ENCODE measurements around the gene CPD.
A peak's percentile ranks its signal among the peaks of the same experiment; 100 is the strongest.

The CPD gene

DNA sequence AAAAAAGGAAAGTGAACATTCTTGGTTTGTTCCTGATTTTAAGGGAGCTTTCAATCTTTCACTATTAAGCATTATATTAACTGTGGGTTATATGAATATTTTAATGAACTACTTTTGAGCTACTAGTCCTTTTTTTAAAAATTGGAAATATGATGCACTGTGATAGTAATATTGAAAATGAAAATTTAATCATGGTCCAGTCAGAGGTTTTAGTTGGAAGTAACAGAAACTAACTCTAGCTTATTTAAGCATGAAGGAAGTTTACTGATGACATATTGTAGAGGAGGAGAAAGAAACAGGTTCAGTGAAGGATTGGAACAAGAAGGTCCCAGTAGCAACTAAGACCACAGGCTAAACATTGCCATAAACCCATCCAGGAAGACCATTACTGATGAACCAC is 24.0 kb upstream of the CPD start:
- DNase-seq, result no peak

DNA sequence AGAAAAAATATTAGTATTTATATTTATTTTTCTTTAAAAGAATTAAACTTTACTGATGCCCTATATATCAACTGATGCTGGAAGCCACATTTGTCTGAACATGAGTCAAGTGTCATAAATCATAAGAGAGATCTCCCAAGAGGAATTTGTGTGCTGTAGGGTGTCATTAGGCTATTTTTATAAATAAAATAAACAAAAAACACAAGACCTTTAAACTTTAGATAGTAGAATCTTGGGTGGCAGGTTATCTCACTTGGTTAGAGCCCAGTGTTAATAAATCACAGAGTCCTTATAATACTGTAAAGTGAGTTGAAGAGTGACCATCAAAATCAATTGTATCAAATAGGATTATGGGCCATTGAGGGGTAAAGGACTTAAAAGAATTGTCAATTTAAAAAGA is 21.3 kb upstream of the CPD start:
- DNase-seq, result no peak

DNA sequence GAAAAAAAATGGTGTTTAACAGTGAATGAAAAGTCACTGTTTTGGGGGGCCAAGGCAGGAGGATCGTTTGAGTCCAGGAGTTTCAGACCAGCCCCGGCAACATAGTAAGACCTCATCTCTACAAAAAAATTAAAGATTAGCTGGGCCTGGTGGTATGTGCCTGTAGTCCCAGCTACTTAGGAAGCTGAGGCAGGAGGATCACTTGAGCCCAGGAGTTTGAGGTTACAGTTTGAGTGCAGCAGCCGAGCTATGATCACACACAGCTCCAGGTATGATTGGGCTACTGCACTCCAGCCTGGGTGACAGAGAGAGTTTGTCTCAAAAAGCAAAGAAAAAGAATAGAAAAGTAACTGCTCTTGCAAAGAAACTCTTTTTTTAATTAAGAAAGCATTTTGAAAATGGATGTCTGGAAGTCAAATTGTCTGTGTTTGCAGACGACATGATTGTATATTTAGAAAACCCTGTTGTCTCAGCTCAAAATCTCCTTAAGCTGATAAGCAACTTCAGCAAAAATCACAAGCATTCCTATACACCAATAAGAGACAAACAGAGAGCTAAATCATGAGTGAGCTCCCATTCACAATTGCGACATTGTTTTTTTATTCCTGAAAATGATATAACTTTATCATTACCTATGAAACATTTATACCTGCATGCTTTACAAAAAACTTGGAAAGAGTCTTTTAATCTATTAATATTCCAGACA is 20.5 kb upstream of the CPD start:
- DNase-seq, result no peak

DNA sequence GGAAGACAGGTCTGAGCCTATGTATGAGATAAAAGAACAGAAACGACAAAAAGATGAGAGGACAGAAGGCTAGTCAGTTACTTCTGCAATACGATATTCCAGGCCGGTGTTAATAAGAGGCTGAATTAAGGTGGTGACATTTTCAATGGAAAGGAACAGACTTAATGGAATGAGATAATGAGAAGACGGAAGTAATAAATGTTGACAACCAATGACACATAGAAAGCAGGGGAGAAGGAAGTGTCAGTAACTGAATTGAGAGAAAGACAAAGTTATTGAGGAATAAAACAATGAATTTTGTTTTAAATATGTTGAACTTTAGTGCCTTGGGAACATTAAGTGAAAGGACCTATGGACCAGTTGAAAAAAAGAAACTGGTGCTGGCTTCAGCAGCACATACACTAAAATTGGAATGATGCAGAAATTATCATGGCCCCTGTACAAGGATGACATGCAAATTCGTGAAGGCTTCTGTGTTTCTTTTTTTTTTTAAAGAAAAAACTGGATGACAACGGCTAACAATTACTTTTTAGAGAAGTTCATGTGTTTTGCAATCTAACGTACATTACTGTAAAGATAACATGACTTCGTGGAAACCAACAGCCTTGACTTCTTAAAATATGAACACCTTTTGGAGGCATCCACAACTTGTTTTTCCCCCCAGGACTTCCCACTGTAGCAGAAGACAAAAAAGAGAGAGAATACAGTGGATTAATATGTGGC is 18.5 kb upstream of the CPD start:
- DNase-seq, result no peak

DNA sequence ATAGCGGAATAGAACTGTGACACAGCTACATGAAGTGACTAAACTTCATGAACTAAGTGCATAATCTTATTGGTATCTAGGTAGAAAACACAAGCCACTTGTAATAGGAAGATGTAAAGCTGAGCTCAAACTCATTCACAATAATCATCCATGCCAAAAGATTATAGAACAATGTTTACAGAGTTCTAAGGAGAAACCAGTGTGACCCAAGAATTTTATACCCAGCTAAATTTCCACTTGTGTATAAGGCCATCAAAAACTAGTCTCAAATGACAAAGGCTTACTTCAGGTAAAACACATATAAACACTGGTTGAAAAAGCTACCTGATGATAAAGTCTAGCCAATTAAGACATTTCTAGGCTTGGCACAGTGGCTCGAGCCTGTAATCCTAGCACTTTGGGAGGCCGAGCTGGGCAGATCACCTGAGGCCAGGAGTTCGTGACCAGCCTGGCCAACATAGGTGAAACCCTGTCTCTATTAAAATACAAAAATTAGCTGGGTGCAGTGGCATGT is 16.9 kb upstream of the CPD start:
- no peak for DNase-seq

DNA sequence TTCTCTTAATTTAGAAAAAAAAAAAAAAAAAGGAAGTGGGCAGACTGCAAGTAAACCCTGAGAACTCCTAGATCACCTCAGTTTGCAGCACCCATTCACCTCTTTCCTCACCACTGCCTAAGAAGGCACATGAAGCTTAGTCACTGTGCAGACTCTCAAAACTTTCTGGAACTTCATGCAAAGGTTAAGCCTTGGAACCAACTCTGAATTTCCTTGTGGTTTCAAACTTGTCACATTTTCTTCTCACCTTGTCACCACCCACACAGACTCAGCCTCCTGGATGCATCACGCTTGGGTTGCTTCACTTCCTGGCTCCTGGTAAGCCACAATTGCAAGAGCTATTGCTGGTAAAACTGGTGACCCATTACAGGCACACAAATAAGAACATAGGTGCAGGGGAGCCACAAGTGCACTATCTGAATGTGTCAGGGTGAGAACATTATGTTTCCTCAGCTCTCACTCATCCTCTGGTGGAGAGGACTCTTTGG is 15.0 kb upstream of the CPD start:
- no peak for DNase-seq

DNA sequence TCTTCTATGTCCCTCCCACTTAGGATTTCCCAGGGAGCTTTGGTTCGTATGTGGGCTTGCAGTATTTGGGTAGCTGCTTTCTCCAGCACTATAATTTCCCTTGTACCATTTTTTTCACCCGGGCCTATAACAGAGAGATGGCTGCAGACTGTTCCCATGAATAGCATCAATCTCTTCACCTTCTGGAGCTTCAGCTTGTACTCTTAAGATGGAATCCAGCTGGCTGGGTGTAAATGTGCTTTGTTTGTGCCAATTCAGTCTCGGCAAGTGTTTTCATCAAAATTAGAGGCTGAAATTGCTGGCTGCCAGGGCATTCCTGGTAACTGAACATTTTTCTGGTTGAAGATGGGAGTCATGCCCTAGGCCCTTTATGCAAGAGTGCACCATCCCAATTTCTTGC is 12.2 kb upstream of the CPD start:
- no peak for DNase-seq

DNA sequence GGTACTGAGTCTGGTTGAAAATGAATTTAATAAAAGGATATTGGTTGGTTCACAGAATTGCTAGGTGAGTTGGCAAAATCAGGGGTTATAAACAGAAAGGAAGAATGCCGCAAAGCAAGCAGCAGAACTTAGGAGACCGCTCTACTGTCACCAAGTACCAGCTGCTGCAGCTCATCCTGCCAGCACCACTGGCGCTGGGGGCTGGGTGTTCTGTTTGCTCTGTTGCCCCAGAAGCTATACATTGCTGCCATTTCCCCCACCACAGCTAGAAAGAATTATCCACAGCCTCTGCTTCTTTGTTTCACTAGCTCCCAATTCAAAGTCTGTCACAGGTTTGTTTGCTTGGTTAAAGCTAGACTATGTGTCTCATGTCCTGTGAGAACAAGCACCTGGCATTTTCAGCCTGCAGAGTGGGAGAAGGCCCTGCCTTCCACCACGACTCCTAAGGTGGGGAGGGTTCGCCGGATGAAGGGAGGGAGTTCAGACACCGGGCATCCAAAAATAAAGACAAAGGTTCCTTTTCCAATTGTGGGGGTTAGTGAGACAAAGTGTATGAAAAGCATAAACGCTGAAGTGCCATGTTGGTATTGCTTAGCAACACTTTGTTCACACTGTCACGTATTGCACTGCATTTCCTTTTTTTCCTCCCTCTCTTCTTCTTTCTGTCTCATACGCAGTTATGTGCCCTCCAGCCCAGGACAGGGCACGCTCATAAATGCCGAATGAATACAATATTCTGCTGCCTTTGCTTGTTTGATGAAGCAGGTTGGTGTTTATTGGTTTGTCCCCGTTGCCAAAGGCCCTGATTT is 9.6 kb upstream of the CPD start:
- DNase-seq, result no peak

DNA sequence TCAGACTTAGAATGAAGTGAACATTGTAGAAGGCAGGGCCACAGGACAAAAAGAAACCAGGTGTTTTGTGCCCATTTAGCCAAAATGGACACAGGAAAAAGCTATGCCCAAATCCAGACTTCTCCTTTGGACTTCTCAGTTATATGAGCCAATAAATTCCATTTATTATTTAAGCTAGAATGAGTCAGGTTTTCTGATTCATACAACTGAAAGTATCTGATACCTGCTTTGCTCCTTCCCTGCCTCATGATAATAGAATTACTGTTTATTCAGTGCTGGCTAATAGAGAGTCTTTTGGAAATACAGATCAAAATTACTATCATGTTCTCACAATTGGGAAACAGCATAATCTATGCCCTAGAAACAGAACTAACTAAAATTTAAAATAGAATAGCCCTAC is 8.7 kb upstream of the CPD start:
- no peak for DNase-seq

DNA sequence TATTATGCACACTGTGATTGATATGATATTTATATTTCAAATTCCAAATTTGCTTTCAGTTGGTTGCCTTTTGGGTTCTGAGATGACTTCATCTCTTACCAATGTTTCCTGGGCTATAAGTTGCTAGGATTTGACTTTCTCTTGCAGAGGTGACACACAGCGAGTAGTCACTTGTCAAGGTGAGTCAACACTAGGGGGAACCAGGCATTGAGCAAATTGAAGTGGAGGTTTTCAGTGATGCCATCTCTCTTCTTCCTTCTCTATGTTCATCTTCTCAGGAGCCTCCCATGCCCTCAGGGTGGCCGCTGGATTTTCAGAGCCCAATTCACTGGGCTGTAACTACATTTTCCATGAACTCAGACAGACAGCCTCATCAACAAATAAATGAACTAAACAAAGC is 6.0 kb upstream of the CPD start:
- peak; percentile 38 for DNase-seq

DNA sequence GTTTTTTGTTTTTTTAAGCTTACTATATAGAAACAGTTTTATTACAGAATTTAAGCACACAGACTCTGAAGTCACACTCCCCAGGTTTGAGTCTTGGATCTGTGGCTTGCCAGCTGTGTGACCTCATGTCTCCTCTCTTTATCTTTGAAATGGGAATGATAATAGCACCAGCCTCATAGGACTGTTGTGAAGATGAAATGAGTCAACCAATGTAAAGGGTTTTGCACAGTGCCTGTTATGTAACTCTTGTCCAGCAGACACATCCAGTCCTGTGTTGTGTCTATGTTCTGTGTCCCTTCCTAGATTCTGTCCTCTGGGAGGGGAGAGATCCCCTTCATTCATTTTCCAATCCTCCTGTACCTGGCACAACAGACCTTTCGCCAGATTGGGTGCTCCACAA is 3.1 kb upstream of the CPD start:
- no peak for DNase-seq

DNA sequence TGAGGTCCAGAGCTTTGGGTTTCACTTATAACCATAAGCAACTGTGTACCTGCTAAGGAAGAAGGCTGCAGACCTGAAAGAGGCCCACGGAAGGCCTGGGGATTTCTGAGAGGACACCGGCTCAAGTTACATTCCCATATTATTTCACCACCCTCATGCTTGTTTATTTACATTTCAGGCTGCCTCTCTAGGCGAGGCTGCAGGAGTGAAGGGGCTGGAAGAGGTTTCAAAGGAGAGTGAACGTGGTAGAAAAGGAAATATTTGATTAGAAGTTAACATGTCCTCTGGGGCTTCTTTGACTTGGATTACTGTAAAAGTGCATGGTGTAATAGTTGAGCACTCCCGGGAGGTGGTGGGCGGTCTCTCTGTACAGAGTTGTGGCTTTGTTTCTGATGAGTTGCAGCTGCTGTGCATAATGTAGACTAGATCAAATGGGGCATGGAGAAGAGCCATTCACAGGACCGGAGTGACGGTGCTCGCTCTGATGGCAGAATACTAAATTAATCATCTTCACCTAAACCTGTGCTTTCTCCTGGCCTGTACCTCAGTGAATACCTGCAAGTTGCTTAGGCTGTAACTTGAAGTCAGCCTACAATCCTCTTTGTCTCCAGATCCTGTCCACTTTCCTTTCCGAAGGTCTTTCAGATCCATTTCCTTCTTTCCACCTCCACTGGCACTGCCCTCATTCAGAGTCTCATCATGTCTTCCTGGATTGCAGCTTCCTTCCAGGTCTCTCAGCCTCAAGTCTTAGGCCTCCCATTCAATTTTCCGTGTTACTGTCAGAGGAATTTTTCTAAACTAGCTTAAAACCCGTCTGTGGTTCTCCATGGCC is 1.9 kb upstream of the CPD start:
- peak; percentile 48 for DNase-seq

DNA sequence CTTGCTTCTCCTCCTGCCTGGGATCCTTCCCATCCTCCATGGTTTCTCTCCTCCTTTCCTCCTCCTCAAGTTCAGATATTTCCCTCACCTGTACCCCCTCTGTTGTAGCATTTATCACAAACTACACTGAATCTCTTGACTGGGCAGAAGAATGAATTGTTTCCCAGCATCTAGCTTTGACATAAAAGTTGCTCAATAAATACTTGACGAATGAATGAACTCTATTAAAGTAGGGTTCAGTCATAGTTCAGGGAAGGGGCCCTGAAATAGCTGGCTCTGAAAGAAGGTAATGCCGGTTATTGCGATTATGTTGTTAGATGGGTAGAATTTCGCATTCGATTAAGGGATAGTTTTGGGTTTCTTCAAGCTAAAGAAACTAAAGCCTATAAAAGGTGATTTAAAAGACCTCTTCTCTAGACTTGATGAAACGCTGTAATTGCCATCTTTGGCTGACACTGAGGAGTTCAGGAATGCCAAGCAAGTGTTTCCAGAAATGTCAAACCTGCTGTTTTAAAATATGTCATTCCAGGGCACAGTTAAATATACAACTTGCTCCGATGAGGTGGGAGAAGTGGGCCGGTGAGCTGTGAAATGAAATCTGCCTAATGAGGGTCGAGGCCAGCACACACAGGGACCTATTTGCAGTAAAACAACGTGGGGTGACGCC is 1.0 kb upstream of the CPD start:
- DNase-seq, result no peak

DNA sequence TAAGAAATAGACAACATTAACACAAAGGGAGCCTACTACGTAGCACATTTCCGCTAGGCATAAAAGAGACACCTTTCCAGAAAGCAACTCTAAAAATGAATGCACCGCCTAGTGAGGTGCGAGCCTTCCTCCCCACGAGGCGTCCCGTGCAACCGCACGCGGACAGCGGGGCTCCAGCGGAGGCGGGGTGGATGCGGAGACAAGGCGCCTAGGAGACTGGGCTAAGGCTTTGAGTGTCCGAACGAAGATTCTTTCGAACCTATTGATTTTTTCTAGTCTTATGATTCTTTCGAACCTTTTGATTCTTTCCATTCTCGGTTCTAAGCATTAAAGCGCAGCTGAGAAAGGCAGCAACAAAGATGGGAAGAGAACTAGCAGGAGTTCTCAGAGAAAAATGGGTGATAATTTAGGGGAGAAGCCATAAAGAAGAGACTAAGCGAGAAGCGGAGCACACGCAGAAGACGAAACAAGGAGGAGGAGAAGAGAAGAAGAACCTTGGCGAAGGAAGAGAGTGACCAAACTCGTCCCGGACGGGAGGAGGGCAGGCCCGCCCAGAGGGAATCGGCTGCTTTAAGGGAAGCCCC is 394 bp upstream of the CPD start:
- peak; percentile 26 for DNase-seq

DNA sequence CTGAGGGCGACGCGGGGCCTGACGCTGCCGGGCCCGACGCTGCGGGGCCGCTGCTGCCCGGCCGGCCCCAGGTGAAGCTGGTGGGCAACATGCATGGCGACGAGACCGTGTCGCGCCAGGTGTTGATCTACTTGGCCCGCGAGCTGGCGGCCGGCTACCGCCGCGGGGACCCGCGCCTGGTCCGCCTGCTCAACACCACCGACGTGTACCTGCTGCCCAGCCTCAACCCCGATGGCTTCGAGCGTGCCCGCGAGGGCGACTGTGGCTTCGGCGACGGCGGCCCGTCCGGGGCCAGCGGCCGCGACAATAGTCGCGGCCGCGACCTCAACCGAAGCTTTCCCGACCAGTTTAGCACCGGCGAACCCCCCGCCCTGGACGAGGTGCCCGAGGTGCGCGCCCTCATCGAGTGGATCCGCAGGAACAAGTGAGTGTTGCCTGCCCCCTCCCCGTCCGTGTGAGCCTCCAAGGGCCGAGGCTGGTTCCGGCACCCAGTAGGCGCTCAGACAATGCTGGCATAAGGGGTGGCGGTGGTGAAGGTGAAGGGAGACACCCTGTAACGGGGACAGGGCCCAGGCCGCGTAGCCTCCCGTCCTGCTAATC is 676 bp downstream of the CPD start:
- peak; percentile 4 for DNase-seq

DNA sequence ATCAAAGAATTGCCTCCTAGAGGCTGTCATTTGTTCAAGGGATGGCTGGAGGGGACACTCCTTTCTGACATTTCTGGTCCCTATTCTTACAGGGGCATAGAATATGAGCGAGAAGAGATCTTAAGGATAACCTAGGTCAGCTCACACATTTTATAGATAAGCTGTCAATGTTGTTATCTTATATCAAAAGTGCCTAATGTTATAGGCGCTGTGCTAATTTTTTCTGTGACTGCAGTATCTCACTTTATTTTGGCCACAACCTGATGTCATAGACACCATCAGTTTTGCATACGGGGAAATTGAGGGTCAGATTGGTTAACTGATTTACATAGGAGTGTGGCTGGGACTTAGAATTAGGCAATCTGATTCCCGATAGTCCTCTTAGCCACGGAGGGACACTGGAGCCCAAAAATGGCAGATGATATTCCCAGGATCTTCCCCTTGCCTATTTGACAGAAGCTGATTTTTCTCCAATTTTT is 1.2 kb downstream of the CPD start:
- no peak for DNase-seq

DNA sequence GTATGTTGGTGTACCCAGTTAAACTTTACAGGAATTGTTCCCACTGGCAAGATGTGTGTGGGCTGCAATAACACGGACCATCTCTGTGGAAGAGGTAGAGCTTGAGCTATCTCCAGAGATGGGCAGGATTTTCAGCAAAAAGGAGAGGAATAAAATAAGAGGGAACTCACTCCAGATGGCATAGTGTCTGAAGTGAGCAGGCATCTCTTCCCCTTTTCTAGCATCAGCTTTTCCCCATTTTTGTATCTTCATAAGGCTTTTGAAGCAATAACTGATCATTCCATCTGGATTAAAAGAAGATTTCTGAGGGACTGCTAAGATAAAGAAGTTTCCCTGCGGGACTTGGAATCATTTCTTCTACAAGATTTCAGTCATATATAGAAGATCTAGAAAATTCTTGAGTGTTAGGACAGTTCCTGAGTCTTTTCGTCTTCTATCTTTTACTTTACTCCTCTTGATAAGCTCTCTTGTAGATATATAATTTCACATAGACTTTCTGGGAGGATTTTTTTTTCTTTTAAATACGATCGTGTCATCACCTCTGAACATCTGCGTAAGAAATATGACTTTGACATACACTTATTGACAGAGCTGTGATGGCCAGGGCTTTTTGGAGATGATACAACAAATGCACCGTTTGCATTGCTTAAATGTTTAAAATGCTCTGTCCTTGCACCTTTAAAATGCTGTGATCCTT is 2.1 kb downstream of the CPD start:
- DNase-seq, result no peak

DNA sequence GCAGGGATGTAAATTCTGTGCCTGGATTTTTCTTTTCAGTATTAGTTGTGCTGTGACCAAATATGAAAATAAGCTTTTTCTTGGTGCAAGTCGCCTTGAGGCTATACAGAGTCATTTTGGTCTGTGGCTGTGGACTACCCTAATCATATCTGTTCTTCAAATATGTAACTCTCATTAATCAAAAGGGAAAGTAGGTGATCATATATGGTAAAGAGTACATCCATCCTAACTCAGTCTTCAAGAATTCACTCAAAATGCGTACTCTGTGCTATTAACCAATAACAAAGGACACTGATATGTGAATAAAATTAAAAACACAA is 2.6 kb downstream of the CPD start:
- no peak for DNase-seq

DNA sequence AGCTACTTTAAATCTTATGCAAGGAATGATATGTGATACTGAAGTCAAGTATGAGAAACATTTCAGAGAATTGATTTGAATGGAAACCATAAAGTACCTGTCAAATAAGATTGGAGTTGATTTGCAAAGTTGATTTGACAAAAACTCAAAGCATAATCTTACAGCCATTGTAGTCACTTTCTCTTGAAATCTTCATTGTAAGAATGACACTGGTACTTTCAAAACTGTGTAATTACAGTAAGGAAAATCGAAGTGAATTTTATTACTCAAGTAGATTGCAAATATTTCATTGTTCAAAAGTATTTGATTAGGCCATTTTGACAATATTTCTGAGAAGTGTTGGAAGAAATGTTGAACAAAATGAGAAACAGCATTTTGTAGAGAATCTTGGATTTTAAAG is 3.6 kb downstream of the CPD start:
- no peak for DNase-seq

Data from fibroblast of skin of back (primary cell).